ENCODE data around the gene NFKB2. TPM values are rescaled to one million over a fixed set of nuclear protein-coding genes. Genes with fewer than 3 reads are reported as not detected.

NFKB2 gene
- total and polyA plus RNA-seq, 12 donors, result 9.9 to 40.0 (median 16.2) TPM

DNA sequence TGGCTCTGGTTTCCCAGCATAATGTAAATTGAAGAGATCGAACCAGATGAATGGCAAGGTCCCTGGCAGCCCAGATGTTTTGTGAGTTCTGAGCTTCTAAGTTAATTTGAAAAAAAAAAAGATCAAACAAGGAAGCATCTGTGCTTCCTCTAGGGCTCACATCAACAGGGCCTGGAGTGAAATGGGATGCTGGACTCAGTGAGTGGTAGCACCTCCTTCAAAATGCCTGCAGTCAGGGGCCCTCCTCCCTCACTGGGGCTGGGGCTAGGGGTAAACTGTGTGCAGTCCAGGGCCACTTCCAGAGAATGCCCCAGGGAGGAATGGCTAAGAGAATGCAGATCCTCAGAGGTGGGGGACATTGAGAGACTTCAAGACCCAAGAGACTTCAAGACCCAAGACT lies 42.9 kb downstream of the NFKB2 start:
- Histone ChIP-seq H3K4me1 (peaks cover 0 to 43% (median 0%) of the 10 kb centered on the region in 9 donors), H3K27ac (no peak overlapping the region), H3K27me3 (peaks cover 0 to 18% (median 5%) of the 10 kb centered on the region in 7 donors), H3K9me3 (no peaks in the 10 kb centered on the region), H3K4me3 (no peak overlapping the region), H3K36me3 (no peaks in the 10 kb centered on the region)
- whole genome bisulfite sequencing, 2 donors, result 67 to 72% methylated on average over 1 of the region's 1 CpG
- TF ChIP-seq, protein P1, sequence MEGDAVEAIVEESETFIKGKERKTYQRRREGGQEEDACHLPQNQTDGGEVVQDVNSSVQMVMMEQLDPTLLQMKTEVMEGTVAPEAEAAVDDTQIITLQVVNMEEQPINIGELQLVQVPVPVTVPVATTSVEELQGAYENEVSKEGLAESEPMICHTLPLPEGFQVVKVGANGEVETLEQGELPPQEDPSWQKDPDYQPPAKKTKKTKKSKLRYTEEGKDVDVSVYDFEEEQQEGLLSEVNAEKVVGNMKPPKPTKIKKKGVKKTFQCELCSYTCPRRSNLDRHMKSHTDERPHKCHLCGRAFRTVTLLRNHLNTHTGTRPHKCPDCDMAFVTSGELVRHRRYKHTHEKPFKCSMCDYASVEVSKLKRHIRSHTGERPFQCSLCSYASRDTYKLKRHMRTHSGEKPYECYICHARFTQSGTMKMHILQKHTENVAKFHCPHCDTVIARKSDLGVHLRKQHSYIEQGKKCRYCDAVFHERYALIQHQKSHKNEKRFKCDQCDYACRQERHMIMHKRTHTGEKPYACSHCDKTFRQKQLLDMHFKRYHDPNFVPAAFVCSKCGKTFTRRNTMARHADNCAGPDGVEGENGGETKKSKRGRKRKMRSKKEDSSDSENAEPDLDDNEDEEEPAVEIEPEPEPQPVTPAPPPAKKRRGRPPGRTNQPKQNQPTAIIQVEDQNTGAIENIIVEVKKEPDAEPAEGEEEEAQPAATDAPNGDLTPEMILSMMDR (IDR thresholded peaks at IDR 0.05), result no peak
- DNase-seq (no peak), ATAC-seq (no peak)
- intact Hi-C loops (cut with DNase I), result no loop called here

DNA sequence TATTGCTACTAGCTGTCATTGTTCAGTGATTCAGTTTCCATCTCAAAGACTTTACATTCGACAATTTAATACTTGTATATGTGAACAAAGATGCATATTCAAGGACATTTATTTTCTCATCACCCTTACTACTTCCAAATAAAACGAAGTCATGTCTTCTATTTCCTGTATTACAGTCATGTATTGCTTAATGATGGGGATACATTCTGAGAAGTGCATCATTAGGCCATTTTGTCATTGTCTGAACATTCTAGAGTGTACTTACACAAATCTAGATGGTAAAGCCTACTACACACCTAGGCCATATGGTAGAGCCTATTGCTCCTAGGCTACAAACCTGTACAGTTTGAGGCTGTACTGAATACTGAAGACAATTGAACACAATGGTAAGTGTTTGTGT lies 49.3 kb downstream of the NFKB2 start:
- WGBS, 2 donors, result 72 to 73% methylated on average over 2 of the region's 2 CpGs
- H3K27ac ChIP-seq, result no peak overlapping the region
- intact Hi-C loops (cut with DNase I), result no loop called here

DNA sequence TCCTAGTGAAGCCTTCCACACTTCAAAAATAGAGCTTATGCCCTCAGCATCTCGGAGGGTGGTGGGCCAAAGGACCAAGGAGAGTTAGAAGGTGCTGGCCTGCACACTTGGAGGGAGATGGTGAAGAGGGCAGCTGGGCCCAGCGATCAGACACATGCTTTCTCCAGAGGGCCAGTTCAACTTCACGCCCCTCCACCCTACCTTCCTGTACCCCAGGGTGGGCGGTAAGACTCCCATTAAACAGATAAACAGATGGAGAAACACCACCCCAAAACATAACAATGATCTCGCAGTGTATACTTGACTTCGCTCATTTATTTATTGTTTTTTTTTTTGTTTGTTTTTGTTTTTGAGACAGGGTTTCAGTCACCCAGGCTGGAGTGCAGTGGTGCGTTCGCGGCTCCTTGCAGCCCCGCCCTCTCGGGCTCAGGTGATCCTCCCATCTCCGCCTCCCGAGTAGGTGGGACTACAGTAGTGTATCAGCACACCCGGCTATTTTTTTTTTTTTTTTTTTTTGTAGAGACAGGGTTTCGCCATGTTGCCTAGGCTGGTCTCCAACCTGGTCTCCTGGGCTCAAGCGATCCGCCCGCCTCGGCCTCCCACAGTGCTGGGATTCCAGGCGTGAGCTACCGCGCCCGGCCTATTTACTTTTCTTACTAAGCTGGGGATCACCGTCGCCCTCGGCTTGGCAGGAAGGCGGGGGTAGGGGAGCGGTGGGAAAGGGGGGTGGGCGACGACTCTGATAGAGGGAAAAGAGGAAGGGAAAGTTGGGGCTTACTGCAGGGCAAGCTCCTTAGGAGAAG lies 54.0 kb downstream of the NFKB2 start:
- H3K9me3 ChIP-seq, result no peaks in the 10 kb centered on the region
- peak overlapping the region; percentile 74 to 88 (median 82) for H3K4me3 ChIP-seq
- no peaks in the 10 kb centered on the region for H3K36me3 ChIP-seq
- ATAC-seq (peak; percentile 29 to 64 (median 52)), DNase-seq (peak; percentile 50 to 52)
- intact Hi-C loops (cut with DNase I), result loop anchor here in 1 of 10 donors (10.0 kb wide), 1 partner anchor 55 kb away; the partner anchor contains the start of gene NFKB2
- peak overlapping the region in 9 of 10 donors; percentile 73 to 90 (median 85) for H3K27ac ChIP-seq
- 10 to 12% methylated on average over 28 to 30 of the region's 30 CpGs for WGBS, 2 donors
- no peaks in the 10 kb centered on the region for H3K27me3 ChIP-seq
- TF ChIP-seq, protein P1 (IDR thresholded peaks at IDR 0.05), result no peak
- H3K4me1 ChIP-seq, result peaks cover 2 to 47% (median 17%) of the 10 kb centered on the region in 9 donors

More for the DNA sequence above, 49.3 kb downstream of the NFKB2 start:
- H3K4me3 ChIP-seq, result no peak overlapping the region
- ATAC-seq (no peak), DNase-seq (no peak)
- H3K9me3 ChIP-seq, result no peaks in the 10 kb centered on the region
- peaks cover 0 to 7% (median 4%) of the 10 kb centered on the region in 9 donors for H3K4me1 ChIP-seq
- no peaks in the 10 kb centered on the region for H3K27me3 ChIP-seq
- H3K36me3 ChIP-seq, result no peaks in the 10 kb centered on the region
- TF ChIP-seq, protein P1 (IDR thresholded peaks at IDR 0.05), result no peak

DNA sequence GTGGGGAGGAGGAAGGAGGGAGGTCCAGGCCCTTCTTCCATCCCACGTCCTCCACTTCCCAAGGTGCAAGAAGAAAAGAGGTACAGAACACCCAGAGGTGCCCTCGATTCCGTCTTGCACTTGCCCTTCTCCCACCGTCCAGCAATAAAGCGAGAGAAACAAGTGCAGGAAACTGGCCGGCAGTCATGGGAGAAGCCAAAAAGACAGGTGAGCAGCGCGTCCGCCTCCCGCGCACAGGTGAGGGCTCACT lies 54.5 kb downstream of the NFKB2 start:
- intact Hi-C loops (cut with DNase I), result loop anchor here in 1 of 10 donors (10.0 kb wide), 1 partner anchor 55 kb away; the partner anchor contains the start of gene NFKB2
- H3K4me1 ChIP-seq, result peaks cover 2 to 52% (median 17%) of the 10 kb centered on the region in 9 donors
- DNase-seq (no peak), ATAC-seq (peak in 2 of 8 donors; percentile 2 to 9)
- H3K36me3 ChIP-seq, result peaks cover 0 to 1% (median 0%) of the 10 kb centered on the region in 9 donors
- peak overlapping the region; percentile 74 to 88 (median 82) for H3K4me3 ChIP-seq
- H3K27ac ChIP-seq, result peak overlapping the region in 9 of 10 donors; percentile 73 to 90 (median 85)
- no peaks in the 10 kb centered on the region for H3K27me3 ChIP-seq
- WGBS, 2 donors, result 0 to 1% methylated on average over 11 of the region's 11 CpGs
- TF ChIP-seq, protein P1 (IDR thresholded peaks at IDR 0.05), result no peak
- no peaks in the 10 kb centered on the region for H3K9me3 ChIP-seq
